ENCODE results near the gene AKR1B1. TPM values are rescaled to one million over a fixed set of nuclear protein-coding genes. Genes with fewer than 3 reads are reported as not detected.

AKR1B1 gene
- total and polyA plus RNA-seq, 2 experiments from 2014 or later, result 61.0 to 164 TPM

- Histone ChIP-seq H3K27me3 (replicated peaks; ENCODE audit: insufficient read depth) (no peaks in the 10 kb centered on the region), H3F3A (ENCODE audit: insufficient read depth) (peaks cover 4% of the 10 kb centered on the region; the same call in 1 of the 2 replicates), H3K9me2 (ENCODE audit: insufficient read depth) (no peaks in the 10 kb centered on the region), H3K4me2 (ENCODE audit: unreplicated experiment) (peak overlapping the region; percentile 67), H3K4me1 (ENCODE audit: insufficient read depth) (peaks cover 8% of the 10 kb centered on the region), H3K27ac (peak overlapping the region; percentile 94), H3K4me3 (no peak overlapping the region), H2AFZ (peak overlapping the region; percentile 67; the same call in 1 of the 2 replicates), H3K9me3 (ENCODE audit: low read depth) (no peaks in the 10 kb centered on the region), H3K36me3 (ENCODE audit: low read depth) (peaks cover 21% of the 10 kb centered on the region; the same call in 1 of the 2 replicates), H4K20me1 (ENCODE audit: insufficient read depth) (no peaks in the 10 kb centered on the region), H3K9ac (peak overlapping the region; percentile 68), H3K79me2 (ENCODE audit: insufficient read depth) (peaks cover 9% of the 10 kb centered on the region)
- 61 to 67% methylated on average over 11 of the region's 11 CpGs for WGBS, 2 experiments (ENCODE audit: low coverage in 1 of 2, low lambda C conversion rate in 2 of 2, missing lambda C conversion rate in 2 of 2)
- in situ Hi-C loops (cut with MboI), result no loop called here
- TF ChIP-seq EZH2 (IDR thresholded peaks at IDR 0.05; ENCODE audit: insufficient read depth, poor library complexity, severe bottlenecking) (no peak), EZH2phosphoT487 (IDR thresholded peaks at IDR 0.05; ENCODE audit: insufficient read depth, low read depth) (no peak)
- peak; percentile 95 for DNase-seq
Measured at GRCh38 chr7:134448356-134449229, 10.3 kb downstream of the AKR1B1 start.

GRCh38 chr7:134447383-134447782 lies 11.5 kb downstream of the AKR1B1 start:
- peaks cover 29% of the 10 kb centered on the region; the same call in 1 of the 2 replicates for H3K36me3 ChIP-seq (ENCODE audit: low read depth)
- no peak overlapping the region for H2AFZ ChIP-seq
- H3K4me3 ChIP-seq, result no peak overlapping the region
- no peak overlapping the region for H3K9ac ChIP-seq
- in situ Hi-C loops (cut with MboI), result no loop called here
- no peak overlapping the region for H3K27ac ChIP-seq
- H3K9me2 ChIP-seq (ENCODE audit: insufficient read depth), result no peaks in the 10 kb centered on the region
- H3K27me3 ChIP-seq (replicated peaks; ENCODE audit: insufficient read depth), result no peaks in the 10 kb centered on the region
- no peaks in the 10 kb centered on the region for H3K79me2 ChIP-seq (ENCODE audit: insufficient read depth)
- H4K20me1 ChIP-seq (ENCODE audit: insufficient read depth), result no peaks in the 10 kb centered on the region
- TF ChIP-seq EZH2phosphoT487 (IDR thresholded peaks at IDR 0.05; ENCODE audit: insufficient read depth, low read depth), result no peak
- TF ChIP-seq EZH2 (IDR thresholded peaks at IDR 0.05; ENCODE audit: insufficient read depth, poor library complexity, severe bottlenecking), result no peak
- peaks cover 4% of the 10 kb centered on the region; the same call in 1 of the 2 replicates for H3F3A ChIP-seq (ENCODE audit: insufficient read depth)
- no peak overlapping the region for H3K4me2 ChIP-seq (ENCODE audit: unreplicated experiment)
- H3K4me1 ChIP-seq (ENCODE audit: insufficient read depth), result peaks cover 8% of the 10 kb centered on the region
- WGBS, 2 experiments (ENCODE audit: low coverage in 1 of 2, low lambda C conversion rate in 2 of 2, missing lambda C conversion rate in 2 of 2), result 97 to 98% methylated on average over 9 of the region's 9 CpGs
- DNase-seq, result no peak
- no peaks in the 10 kb centered on the region for H3K9me3 ChIP-seq (ENCODE audit: low read depth)

DNA sequence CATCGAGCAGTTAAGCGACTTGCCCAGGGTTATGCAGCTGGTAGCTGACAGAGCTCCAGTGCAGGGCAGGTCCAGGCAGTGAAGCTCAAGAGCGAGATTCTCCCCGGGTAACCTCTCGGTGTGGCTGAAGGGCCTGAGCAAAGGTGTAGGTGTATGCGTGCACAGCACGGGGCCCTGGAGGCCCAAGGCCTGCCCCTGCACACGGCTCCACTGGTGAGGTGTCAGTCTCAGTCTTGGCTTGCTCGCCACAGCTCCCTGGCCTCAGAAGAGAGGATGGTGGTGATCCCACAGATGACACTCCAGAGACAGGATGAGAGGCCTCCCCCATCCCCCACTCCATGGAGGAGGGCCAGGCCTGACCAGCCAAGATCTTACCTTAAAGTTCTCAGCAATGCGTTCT lies 12.0 kb downstream of the AKR1B1 start:
- in situ Hi-C loops (cut with MboI), result no loop called here

DNA sequence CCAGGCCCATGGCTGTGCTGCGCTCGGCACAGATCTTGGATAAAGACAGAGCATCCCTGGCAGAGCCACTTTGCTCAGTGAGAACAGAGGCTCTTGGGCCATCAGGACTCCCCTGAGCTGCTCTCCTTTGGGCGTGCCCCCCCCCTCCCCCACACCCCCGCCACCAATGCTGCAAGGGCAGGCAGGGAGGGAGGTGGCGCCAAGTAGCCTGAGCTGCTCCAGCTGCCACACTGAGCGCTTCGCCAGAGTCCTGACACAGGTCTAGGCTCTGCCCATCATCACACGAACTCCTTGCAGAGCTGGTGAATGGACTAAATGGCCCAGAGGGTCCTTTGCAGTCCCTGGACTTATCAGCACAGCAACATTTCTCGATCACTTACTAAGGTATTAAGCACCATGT lies 12.5 kb downstream of the AKR1B1 start:
- Histone ChIP-seq H3K4me1 (ENCODE audit: insufficient read depth) (peaks cover 8% of the 10 kb centered on the region), H3F3A (ENCODE audit: insufficient read depth) (peaks cover 4% of the 10 kb centered on the region; the same call in 1 of the 2 replicates), H3K79me2 (ENCODE audit: insufficient read depth) (no peaks in the 10 kb centered on the region), H3K9ac (no peak overlapping the region), H2AFZ (no peak overlapping the region), H3K4me2 (ENCODE audit: unreplicated experiment) (no peak overlapping the region), H4K20me1 (ENCODE audit: insufficient read depth) (no peaks in the 10 kb centered on the region), H3K4me3 (no peak overlapping the region), H3K9me3 (ENCODE audit: low read depth) (no peaks in the 10 kb centered on the region), H3K9me2 (ENCODE audit: insufficient read depth) (no peaks in the 10 kb centered on the region), H3K27ac (no peak overlapping the region), H3K27me3 (replicated peaks; ENCODE audit: insufficient read depth) (no peaks in the 10 kb centered on the region), H3K36me3 (ENCODE audit: low read depth) (peaks cover 29% of the 10 kb centered on the region; the same call in 1 of the 2 replicates)
- no peak for TF ChIP-seq EZH2 (IDR thresholded peaks at IDR 0.05; ENCODE audit: insufficient read depth, poor library complexity, severe bottlenecking)
- TF ChIP-seq EZH2phosphoT487 (IDR thresholded peaks at IDR 0.05; ENCODE audit: insufficient read depth, low read depth), result no peak
- in situ Hi-C loops (cut with MboI), result no loop called here
- DNase-seq, result no peak
- 88 to 96% methylated on average over 8 to 9 of the region's 9 CpGs for whole genome bisulfite sequencing, 2 experiments (ENCODE audit: low coverage in 1 of 2, low lambda C conversion rate in 2 of 2, missing lambda C conversion rate in 2 of 2)

More for the DNA sequence above, 12.0 kb downstream of the AKR1B1 start:
- Histone ChIP-seq H3K4me2 (ENCODE audit: unreplicated experiment) (no peak overlapping the region), H3K9me2 (ENCODE audit: insufficient read depth) (no peaks in the 10 kb centered on the region), H3K27me3 (replicated peaks; ENCODE audit: insufficient read depth) (no peaks in the 10 kb centered on the region), H3K9ac (no peak overlapping the region), H3K27ac (no peak overlapping the region), H3K79me2 (ENCODE audit: insufficient read depth) (no peaks in the 10 kb centered on the region), H3K36me3 (ENCODE audit: low read depth) (peaks cover 29% of the 10 kb centered on the region; the same call in 1 of the 2 replicates), H2AFZ (no peak overlapping the region), H4K20me1 (ENCODE audit: insufficient read depth) (no peaks in the 10 kb centered on the region), H3K4me3 (no peak overlapping the region), H3K9me3 (ENCODE audit: low read depth) (no peaks in the 10 kb centered on the region), H3F3A (ENCODE audit: insufficient read depth) (peaks cover 4% of the 10 kb centered on the region; the same call in 1 of the 2 replicates), H3K4me1 (ENCODE audit: insufficient read depth) (peaks cover 8% of the 10 kb centered on the region)
- 94 to 96% methylated on average over 10 of the region's 10 CpGs for WGBS, 2 experiments (ENCODE audit: low coverage in 1 of 2, low lambda C conversion rate in 2 of 2, missing lambda C conversion rate in 2 of 2)
- DNase-seq, result no peak
- TF ChIP-seq EZH2 (IDR thresholded peaks at IDR 0.05; ENCODE audit: insufficient read depth, poor library complexity, severe bottlenecking) (no peak), EZH2phosphoT487 (IDR thresholded peaks at IDR 0.05; ENCODE audit: insufficient read depth, low read depth) (no peak)

All from GM23248 (cell line).